Spleen (tissue), 7 donors: ENCODE results near the gene C6orf163.

ENCODE experiments used
- POLR2A ChIP-seq, 3 donors: fragments of 450-650 bp; IDR thresholded peaks; one replicate each; pipeline ENCODE4 v1.5.1; 2017; ENCODE audit warnings: antibody characterized with exemption in 3 of 3, mild to moderate bottlenecking in 1 of 3
- POLR2AphosphoS5 ChIP-seq, 3 donors: sonication (generic); formaldehyde crosslinking; IDR thresholded peaks; one replicate each; pipeline ENCODE4 v1.5.1; 2017; ENCODE audit warnings: antibody characterized with exemption in 3 of 3
- TF ChIP-seq, protein P1 (sequence below), 11 experiments: fragments of 200-600 bp in 7 of 11; fragments of 450-650 bp in 4 of 11; sonication (generic) in 4 of 11; IDR thresholded peaks in 8 of 11; conservative IDR thresholded peaks in 3 of 11; 1 replicate in 7 of 11; 2 replicates in 4 of 11; pipeline versions ENCODE4 v1.4.0 to v1.8.0; 2016 to 2021; ENCODE audit warnings: antibody characterized with exemption in 11 of 11, inconsistent platforms in 4 of 11, mild to moderate bottlenecking in 1 of 11
- donor health status: DM: no; HTN: no; CAD: no; lungs with moderate emphysema.
- donor health status: DM: no; HTN: no; CAD: no.
- donor health status: DM: no; HTN: no; CAD: no.

DNA sequence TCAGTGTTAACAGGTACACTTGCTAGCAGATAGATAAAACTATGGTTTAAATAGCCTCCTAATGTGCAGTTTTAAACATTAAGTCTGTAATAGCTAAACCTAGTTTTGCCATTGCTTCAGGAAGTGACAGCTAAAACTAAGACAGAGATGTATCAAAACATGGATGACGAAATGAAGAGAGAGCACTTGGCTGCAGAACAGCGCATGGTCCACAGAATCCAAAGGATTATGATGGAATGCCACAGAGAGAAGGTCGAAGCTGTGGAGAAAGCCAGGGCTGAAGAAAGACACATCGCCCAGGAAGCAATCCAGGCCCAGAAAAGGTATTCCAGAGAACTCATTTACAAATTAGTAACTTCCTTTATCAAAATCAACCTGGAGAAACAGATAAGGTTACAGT, 11.6 kb downstream of the C6orf163 start:
- TF ChIP-seq, protein P1, sequence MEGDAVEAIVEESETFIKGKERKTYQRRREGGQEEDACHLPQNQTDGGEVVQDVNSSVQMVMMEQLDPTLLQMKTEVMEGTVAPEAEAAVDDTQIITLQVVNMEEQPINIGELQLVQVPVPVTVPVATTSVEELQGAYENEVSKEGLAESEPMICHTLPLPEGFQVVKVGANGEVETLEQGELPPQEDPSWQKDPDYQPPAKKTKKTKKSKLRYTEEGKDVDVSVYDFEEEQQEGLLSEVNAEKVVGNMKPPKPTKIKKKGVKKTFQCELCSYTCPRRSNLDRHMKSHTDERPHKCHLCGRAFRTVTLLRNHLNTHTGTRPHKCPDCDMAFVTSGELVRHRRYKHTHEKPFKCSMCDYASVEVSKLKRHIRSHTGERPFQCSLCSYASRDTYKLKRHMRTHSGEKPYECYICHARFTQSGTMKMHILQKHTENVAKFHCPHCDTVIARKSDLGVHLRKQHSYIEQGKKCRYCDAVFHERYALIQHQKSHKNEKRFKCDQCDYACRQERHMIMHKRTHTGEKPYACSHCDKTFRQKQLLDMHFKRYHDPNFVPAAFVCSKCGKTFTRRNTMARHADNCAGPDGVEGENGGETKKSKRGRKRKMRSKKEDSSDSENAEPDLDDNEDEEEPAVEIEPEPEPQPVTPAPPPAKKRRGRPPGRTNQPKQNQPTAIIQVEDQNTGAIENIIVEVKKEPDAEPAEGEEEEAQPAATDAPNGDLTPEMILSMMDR (IDR thresholded peaks at IDR 0.05 in 8 of 11, conservative IDR thresholded peaks at IDR 0.05 in 3 of 11): no peak
- TF ChIP-seq POLR2A (IDR thresholded peaks at IDR 0.05): no peak
- no peak for TF ChIP-seq POLR2AphosphoS5 (IDR thresholded peaks at IDR 0.05)
